ENCODE measurements around the gene GRHL3.
A peak's percentile ranks its signal among the peaks of the same experiment; 100 is the strongest.
"Not testable (repeated sequence)": the region's sequence is repeated elsewhere in the genome, so short reads cannot be mapped to it uniquely, and the experiment has no call there.

Gene GRHL3

DNA sequence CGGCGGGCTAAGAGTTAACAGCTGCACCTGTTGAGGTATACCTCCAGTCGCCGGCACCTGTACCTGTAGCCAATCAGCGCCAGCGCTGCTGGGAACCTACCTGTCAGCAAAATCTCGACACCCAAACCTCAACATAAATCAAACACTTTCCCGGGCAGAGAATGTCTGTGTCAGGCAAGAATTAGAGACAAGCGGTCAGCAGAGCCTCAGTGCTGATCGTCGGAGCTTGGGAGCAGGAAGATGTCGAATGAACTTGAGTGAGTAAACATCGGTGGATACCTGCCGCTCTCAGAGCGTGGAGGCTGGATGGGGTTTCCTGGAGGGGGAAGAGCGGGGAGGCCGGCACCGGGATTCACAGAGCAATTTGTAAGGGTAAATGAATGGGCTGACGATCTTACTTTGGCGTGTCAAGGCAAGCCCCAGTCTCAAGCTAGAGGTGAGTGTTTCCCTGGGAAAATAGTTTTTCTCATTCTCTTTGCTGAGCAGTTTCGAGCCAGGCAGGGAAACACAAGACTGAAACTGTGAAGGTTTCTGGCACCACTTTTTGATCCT is at the start of gene GRHL3:
Gene GRHL3 (plus strand): TSS at position 46 of the 552 bp plus-strand sequence. CDS start 195 bp downstream, at position 241.
- no peak for DNase-seq

DNA sequence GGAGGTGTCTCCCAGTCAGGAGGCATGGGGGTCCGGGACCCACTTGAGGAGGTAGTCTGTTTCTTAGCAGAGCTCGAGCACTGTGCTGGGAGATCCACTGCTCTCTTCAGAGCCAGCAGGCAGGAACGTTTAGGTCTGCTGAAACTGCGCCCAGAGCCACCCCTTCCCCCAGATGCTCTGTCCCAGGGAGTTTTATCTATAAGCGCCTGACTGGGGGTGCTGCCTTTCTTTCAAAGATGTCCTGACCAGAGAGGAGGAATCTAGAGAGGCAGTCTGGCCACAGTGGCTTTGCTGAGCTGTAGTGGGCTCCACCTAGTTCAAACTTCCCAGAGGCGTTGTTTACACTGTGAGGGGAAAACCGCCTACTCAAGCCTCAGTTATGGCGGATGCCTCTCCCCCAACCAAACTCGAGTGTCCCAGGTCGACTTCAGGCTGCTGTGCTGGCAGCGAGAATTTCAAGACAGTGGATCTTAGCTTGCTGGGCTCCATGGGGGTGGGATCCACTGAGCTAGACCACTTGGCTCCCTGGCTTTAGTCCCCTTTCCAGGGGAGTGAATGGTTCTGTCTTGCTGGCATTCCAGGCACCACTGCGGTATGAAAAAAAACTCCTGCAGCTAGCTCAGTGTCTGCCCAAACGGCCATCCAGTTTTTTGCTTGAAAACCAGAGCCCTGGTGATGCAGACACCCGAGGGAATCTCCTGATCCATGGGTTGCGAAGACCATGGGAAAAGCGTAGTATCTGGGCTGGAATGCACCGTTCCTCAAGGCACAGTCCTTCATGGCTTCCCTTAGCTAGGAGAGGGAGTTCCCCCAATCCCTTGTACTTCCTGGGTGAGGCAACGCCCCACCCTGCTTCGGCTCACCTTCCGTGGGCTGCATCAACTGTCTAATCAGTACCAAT is 44.7 kb upstream of the GRHL3 start:
- not testable (repeated sequence) for DNase-seq

DNA sequence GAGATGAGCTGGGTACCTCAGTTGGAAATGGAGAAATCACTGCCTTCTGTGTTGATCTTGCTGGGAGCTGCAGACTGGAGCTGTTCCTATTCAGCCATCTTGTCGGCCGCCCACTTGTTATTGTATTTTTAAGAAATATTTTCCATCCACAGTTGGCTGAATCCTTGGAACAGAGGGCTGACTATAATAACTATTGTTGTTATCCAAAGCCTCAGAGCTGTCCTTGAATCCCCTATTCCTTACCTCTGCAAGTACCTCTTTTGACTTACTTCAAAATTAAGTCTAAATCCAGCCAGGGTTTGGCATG is 44.1 kb upstream of the GRHL3 start:
- no peak for DNase-seq

DNA sequence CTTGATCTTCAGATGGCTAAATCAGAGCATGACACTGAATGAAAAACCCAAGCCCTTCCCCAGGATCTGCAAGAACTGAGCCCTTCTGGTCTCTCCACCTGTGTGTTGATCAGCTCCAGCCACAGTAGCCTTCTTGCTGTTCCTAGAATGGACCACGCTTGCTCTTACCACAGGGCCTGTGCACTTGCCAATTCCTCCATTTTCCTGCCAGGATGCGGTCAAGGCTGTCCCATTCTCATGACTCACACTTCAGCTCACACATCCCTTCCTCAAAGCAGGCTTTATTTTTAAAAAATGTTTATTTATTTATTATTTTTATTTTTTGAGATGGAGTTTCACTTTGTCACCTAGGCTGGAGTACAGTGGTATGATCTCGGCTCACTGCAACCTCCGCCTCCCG is 43.6 kb upstream of the GRHL3 start:
- no peak for DNase-seq

DNA sequence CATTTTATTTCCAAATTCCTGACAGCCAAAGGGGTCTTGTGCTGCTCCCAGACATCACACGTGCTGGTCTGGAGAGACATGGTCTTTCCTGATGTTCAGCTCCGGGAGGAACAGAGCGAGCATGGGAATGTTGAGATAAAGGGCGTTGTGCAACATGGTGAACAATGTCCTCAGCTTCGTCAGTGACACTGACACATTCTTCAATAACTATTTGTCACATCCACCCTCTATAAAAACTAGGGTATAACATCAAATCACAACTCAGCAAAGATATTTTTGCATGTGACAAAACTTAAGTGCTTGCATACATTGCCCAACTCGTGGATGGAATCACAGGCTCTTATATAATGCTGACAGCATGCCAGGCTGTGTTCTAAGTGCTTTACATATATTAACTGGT is 42.4 kb upstream of the GRHL3 start:
- DNase-seq, result no peak

DNA sequence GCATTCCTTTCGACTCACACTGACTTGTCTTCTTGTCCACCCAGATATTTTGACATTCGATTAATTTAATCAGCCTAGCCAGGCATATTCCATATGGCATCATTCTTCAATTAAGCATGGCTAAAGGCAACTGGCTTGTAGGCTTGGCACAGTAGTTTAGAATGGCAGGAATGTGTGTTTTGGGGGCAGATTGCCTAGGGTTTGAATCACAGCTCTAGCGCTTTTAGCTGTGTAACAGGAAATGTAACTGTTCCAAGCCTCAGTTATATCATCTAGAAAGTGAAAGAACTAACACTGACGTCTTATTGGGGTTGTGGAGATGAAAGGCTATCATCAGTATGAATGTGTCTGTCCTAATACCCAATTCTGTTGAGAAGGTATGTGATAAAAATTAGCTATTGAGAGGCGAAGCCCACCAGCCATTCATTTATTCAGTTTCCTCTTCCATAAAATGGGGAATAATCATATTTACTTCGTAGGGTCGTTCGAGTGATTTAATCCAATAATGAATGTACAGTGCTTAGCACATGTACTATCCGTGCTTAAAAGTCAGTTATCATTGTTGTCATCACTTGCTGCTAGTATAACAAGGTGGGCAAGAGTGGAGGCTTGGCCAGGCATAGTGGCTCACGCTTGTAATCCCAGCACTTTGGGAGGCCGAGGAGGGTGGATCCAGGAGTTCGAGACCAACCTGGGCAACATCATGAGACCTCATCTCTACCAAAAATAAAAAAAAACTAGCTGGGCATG is 41.6 kb upstream of the GRHL3 start:
- no peak for DNase-seq

DNA sequence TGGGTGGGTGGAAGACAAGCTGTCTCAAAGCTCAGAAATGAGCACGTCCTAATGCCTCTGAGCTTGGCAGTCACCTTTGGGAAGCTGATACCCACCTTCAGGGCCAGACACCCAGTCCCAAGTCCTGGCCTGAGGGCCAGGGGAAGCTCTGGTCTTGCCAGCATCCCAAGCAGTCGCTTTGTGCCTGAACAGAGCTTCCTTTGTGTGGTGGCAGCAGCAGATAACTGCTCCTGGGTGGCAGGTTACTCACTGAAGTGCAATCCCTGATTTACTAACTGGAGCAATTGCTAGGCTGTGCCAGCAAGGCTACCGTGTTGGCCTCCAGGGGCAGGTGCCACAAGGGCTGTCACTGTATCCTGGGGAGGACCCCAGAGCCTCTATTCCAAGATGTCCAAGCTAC is 40.4 kb upstream of the GRHL3 start:
- DNase-seq, result no peak

DNA sequence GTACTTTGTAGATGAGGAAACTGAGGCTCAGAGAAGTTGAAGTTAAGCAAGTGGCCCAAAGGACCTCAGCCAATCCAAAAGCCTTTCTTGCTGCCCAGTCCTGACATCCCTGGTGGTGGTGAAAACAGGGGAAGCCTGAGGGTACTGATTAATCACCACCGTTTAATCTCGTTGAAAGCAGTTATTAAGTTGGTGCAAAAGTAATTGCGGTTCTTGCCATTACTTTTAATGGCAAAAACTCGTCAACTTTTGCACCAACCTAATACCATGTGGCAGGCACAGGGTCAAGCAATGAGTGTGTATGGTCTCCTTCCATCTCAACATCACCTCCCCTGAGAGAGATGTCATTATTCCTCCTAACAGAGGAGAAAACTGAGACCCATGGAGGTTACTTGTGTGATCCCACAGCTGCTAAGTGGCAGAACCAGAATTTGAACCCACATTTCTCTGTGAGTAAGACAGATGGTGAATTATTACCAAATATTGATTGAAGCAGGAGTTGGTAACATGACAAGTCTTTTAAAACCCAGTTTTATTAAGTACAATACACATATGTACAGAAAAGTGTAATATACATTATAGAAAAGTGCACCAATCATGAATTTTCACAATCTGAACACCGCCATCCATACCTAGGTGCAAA is 39.4 kb upstream of the GRHL3 start:
- DNase-seq, result no peak

DNA sequence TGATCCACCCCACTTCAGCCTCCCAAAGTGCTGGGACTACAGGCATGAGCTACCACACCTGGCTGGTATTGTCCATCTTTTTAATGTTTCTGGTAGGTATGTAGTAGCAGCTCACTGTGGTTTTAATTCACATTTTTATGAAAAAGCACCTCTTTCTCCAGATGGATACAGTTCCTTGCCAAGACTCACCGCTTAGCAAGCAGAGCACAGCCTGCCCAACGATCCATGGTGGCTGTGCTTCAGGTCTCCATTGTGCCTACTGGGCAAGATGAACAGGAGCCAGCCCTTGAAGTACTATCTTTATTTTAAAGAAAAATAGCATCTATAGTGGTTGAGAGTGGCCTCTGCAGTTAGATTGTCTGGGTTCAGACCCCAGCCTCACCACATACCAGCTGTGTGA is 37.6 kb upstream of the GRHL3 start:
- DNase-seq, result no peak

DNA sequence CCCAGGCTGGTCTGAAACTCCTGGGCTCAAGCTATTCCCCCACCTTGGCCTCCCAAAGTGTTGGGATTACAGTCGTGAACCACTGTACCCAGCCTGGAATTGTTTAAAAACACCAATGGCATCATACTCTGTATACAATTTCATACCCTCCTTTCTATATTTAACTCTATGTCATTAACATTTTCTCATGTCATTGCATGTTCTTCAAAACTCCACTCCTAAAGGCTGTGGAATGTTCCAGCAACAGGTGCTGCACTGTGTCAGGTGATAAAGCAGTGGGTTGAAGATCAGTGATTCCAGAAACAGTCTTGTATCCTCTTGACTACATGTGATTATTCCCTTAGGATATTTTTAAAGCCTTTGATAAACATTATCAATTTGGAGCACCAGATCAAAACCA is 36.7 kb upstream of the GRHL3 start:
- DNase-seq, result no peak

DNA sequence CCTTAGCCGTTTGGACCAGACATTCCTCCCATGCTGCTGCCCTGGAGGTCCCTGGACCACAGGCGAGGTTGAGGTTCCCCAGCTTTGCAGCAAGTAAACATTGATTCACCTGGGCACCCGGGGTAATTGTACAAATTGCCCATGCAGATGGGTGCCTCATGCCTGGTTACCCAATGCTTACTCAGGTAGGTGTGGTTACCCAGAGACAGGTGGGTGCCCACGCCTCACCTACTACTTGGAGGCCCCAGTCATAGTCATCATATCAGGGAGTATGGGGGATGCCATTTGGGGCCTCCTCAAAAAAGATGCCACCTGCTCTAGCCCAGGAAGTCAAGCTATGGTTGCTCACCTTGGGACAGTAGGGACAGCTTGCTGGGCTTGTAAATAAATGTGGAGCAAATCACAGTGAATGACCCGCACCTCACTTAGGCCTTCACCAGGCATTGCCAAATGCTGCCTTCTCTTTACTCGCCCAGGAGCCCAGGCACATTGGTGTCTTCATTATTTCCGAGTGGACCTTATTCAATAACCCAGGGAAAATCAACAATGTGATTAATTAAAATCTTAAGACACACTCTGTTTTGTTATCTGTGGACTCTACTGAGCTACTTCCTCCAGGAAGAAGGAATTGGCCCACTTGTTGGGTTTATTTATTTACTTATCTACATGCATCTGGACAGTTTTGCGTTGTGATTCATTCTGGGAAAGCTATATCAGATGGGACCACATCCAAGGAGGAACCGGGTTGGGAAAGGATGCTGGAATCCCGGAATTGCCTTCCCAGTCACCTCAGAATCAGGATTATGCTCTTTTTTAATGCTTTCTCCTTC is 35.6 kb upstream of the GRHL3 start:
- DNase-seq, result no peak

DNA sequence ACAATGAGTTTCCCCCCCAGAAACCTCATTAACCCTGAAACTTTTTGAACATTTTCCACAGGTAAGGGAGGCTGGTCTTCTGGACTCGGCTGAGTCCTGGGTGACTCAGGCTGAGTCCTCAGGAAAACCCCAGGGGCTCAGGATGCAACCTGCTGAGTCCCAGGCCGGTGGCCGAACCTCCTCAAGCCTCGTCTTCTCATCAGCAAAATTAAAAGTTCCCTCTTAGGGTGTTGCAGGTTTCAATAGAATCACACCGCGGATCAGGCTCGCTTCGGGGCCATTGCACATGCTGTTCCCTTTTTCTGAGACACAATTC is 35.0 kb upstream of the GRHL3 start:
- no peak for DNase-seq

DNA sequence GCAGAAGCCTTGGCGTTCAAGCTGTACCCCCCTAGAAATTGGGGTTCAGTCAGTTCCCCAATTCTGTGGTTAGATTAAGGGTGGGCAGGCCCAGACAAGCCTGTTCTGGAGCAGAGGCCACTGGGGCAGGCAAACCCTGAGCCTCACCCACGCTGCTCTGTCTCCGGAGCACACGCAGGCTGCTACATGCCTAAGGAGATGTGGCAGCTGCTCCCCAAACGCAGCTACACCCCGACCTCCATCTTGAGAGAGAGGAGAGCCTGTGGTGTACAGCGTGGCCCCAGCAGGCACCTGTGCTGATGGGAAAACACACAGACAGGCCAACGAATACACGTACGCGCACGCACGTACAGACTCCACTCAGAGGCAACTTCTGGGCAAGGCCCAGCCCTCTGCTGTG is 33.9 kb upstream of the GRHL3 start:
- DNase-seq, result no peak

DNA sequence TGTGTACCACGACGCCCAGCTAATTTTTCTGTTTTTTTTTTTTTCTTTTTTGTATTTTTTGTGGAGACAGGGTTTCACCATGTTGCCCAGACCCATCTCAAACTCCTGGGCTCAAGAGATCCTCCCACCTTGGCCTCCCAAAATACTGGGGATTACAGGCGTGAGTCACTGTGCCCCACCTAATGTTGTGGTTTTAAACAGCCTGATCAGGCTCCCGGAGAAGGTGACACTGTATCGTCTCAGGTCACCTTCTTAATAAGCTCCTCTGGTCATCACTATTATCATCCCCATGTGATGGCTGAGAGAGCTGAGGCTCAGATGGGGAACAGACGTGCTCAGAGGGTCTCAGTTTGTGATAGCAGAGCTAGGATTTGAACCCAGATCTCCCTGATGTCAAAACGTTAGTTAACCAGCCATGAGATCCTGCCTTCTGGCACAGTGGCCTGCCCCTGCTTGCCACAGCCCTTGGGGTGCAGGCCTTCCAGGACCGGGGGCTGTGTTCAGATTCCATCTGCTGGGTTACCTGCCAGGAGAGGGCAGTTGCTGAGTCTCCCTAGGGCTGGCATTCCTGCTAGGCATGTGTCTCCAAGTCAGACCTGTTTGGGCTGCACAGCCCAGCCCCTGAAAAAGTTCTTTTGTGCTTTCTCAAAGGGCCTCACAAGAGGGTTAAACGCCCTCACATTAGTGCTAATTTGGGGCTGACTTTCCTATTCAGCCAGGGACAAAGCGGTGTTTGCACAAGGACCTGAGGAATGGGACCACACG is 32.7 kb upstream of the GRHL3 start:
- DNase-seq, result no peak

DNA sequence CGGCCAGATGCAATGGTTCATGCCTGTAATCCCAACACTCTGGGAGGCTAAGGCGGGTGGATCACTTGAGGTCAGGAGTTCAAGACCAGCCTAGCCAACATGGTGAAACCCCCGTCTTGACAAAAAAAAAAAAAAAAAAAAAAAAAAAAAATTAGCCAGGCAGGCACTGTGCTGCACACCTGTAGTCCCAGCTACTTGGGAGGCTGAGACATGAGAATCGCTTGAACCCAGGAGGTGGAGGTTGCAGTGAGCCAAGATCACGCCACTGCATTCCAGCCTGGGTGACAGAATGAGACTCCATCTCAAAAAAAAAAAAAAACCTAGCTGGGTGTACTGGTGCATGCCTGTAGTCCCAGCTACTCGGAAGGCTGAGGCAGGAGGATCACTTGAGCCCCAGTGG is 31.4 kb upstream of the GRHL3 start:
- DNase-seq, result not testable (repeated sequence)

DNA sequence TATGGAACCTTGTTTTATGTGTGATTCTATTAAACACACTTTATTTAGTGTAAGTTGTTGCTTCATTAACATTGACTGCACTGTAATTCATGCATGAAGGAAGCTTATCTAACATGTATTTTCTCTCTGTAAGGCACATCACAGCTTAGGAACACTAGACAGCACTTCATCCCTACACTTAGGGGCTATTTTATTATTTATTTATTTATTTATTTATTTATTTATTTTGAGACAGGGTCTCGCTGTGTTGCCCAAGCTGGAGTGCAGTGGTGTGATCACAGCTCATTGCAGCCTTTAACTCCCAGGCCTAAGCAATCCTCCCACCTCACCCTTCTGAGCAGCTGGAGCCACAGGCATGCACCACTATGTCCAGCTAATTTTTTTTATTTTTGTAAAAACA is 30.7 kb upstream of the GRHL3 start:
- DNase-seq, result no peak

DNA sequence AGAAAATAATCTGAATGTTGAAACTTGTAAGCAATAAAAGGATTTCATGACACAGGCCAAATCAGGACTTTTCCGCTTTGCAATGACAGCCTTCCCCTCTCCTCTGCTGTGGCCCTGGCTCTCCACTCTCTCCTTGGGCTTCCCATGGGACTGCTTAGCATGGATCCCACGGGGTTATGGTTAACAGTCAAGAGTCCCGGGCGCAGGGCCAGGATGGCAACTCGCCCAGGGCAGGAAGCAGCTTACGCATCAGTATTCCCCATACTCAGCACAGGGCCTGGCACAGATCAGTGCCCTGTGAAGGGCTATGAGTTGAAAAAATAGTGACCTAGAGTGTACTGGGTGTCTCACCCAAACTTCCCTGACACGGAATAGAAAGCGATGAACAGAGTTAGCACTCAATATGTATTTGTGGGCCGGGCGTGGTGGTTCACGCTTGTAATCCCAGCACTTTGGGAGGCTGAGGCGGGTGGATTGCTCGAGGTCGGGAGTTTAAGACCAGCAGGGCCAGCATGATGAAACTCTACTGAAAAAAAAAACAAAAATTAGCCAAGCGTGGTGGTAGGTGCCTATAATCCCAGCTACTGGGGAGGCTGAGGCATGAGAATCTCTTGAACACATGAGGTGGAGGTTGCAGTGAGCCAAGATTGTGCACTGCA is 29.1 kb upstream of the GRHL3 start:
- peak in 55 of 56 donors; percentile 15 to 93 (median 75) for DNase-seq

DNA sequence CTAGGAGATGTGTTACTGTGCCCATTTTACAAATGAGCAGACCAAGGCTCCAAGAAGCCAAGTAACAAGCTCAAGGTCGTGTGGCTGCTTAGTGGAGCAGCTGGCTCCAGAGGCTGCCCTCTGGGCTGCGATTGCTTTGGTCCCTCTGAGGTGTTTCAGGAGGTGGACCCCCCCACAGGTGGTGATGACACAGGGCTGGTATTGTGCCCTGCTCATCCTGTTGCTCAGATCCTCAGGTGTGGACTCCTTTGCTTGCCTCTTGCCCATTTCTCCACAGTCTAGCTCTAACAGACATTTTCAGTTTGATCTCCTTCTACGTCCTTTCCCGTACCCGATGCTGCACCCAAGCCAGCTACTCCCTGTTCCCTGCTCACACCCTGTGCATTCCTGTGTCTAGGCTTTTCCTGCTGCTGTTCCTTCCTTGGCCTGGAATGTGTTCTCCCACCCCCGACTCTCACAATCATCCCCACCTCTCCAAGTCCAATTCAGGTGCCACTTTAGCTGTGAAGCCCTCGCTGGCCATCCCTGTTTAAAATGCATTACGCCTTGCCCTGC is 28.1 kb upstream of the GRHL3 start:
- no peak for DNase-seq

DNA sequence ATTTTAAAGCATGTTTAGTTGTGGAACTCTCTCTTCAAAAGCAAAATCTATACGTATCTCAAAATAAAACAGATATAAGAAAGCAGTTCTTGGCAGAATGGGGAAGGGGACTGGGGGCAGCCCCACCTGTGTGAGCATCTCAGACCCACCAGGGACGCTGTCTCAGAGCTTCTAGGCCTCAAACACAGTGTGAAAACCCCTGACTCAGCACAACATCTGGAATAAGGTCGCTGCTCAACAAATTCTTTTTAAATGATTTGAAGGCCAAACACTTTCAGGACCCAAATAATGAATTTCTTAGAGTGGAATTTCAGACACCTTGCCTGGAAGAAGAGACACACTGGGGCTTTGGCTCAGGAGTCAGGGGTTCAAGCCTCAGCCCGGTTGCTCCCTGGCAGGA is 27.1 kb upstream of the GRHL3 start:
- no peak for DNase-seq

DNA sequence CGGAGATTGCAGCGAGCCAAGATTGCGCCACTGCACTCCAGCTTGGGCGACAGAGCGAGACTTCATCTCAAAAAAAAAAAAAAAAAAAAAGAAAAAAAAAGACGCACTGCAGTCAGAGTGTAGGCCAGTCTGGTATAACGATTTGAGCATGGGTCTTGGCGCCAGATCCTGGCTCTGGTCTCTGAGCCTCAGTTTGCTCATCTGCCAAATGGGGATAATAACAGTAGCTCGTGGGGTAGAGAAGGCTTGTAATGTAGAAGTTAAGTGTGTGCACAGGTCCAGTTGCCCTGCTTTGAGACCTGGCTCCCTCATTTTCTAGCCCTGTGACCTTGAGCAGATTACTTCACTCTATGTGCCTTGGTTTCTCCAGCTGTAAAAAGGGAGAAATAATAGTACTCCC is 26.3 kb upstream of the GRHL3 start:
- no peak for DNase-seq

All from nucleus accumbens (tissue), 56 donors.